Measurements from ENCODE around the gene BTF3.

GRCh38 chr5:73495772-73496335 is 2.4 kb upstream of the BTF3 start:
- TF ChIP-seq CTCF (IDR thresholded peaks at IDR 0.05): no peak
- TF ChIP-seq POLR2A (IDR thresholded peaks at IDR 0.05): no peak
